ENCODE data around the gene CRB2.

DNA sequence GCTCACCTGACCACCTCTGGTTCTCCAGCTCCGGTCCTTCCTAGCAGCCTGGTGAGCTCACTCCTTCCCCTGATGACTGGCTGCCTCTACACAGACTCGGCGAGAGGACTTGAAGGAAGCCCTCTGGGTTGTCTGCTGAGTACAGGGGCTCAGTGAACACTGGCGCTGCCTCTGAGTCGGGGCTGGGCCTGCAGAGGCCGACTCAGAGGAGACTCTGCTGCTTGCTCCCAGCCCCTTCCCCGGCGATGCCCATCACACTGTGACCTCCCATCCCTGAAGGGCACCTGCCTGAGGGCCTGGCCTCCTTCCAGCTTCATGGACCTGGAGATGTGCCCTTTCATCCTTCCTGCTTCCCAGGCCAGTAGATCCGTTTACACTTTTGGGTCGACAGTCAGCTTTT, 22.0 kb downstream of the CRB2 start:
- TF ChIP-seq POLR2A (IDR thresholded peaks at IDR 0.05), result no peak
- TF ChIP-seq, protein P1, sequence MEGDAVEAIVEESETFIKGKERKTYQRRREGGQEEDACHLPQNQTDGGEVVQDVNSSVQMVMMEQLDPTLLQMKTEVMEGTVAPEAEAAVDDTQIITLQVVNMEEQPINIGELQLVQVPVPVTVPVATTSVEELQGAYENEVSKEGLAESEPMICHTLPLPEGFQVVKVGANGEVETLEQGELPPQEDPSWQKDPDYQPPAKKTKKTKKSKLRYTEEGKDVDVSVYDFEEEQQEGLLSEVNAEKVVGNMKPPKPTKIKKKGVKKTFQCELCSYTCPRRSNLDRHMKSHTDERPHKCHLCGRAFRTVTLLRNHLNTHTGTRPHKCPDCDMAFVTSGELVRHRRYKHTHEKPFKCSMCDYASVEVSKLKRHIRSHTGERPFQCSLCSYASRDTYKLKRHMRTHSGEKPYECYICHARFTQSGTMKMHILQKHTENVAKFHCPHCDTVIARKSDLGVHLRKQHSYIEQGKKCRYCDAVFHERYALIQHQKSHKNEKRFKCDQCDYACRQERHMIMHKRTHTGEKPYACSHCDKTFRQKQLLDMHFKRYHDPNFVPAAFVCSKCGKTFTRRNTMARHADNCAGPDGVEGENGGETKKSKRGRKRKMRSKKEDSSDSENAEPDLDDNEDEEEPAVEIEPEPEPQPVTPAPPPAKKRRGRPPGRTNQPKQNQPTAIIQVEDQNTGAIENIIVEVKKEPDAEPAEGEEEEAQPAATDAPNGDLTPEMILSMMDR (IDR thresholded peaks at IDR 0.05), result no peak
